ENCODE data around the gene L3MBTL4. TPM values are rescaled to one million over a fixed set of nuclear protein-coding genes. Genes with fewer than 3 reads are reported as not detected.

L3MBTL4 gene
- not detected in 2 replicates for total RNA-seq (2021)
- percentile 0 among the genes with signal in this experiment for Bru-seq, nascent RNA
- percentile 0 among the genes with signal in this experiment for BruChase-seq, experiment 1, labeled RNA remaining after a 2-hour chase
- BruChase-seq, experiment 2, labeled RNA remaining after a 6-hour chase: not detected
- long read RNA-seq: 0 reads

DNA sequence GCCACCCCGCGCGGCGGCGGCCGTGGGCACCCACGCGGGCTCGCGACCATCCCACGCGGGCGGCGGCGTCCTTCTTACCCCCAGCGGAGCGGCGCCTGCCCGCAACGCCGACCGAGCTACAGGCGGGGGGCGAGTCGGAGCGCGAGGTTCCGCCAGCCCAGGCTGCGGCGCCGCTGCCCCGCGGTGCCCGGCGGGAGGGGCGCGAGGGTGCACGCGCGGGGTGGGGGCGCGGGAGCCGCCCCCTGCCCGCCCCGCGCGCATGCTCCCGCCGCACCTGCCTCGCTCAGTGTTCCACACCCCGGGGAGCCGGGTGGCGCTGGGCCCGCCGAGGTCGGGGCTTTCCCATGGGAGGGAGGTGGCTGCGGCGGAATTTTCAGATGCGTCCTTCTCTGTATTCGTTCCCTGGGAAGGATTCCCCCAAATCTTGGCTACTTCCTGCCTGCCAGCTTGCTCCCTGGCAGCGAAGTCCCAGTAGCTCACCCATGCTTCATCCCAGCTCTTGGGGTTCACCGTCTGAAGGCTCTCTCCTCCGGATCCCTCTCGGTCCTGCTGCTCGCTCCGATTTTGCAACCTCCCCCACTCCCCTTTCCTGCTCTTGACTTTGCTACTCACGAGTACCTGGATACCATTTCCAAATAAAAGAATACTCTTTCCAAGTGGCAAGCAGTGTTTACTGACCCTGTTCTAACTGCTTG is at the start of gene L3MBTL4:
Gene L3MBTL4, minus strand, starts transcription at position 189 of the 695 bp plus-strand sequence. CDS start 103,286 bp downstream, outside the sequence.
- no peaks in the 10 kb centered on the region for H3K36me3 ChIP-seq (ENCODE audit: low read depth)
- no peak within 1 kb of the TSS for H3K4me2 ChIP-seq
- no peaks in the 10 kb centered on the region for H3F3A ChIP-seq (ENCODE audit: insufficient read depth, low read depth)
- ChIA-PET POLR2A (ENCODE audit: unreplicated experiment) (no interaction called here), CTCF (no interaction called here)
- TF ChIP-seq, protein P1, sequence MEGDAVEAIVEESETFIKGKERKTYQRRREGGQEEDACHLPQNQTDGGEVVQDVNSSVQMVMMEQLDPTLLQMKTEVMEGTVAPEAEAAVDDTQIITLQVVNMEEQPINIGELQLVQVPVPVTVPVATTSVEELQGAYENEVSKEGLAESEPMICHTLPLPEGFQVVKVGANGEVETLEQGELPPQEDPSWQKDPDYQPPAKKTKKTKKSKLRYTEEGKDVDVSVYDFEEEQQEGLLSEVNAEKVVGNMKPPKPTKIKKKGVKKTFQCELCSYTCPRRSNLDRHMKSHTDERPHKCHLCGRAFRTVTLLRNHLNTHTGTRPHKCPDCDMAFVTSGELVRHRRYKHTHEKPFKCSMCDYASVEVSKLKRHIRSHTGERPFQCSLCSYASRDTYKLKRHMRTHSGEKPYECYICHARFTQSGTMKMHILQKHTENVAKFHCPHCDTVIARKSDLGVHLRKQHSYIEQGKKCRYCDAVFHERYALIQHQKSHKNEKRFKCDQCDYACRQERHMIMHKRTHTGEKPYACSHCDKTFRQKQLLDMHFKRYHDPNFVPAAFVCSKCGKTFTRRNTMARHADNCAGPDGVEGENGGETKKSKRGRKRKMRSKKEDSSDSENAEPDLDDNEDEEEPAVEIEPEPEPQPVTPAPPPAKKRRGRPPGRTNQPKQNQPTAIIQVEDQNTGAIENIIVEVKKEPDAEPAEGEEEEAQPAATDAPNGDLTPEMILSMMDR (conservative IDR thresholded peaks at IDR 0.05): no peak
- TF ChIP-seq EZH2 (IDR thresholded peaks at IDR 0.05; ENCODE audit: low read depth): no peak
- intact Hi-C loops (cut with micrococcal nuclease; ENCODE audit: unreplicated experiment): no loop called here
- H3K9me2 ChIP-seq (ENCODE audit: insufficient read depth): no peaks in the 10 kb centered on the region; the same call in 1 of the 2 replicates
- H3K27ac ChIP-seq: no peak within 1 kb of the TSS
- H3K27me3 ChIP-seq (ENCODE audit: insufficient read depth, low read depth): peaks cover 19% of the 10 kb centered on the region; the same call in 1 of the 2 replicates
- no peaks in the 10 kb centered on the region for H4K20me1 ChIP-seq (ENCODE audit: insufficient read depth)
- no peaks in the 10 kb centered on the region for H3K4me1 ChIP-seq (replicated peaks; ENCODE audit: insufficient read depth)
- H3K4me3 ChIP-seq: no peak within 1 kb of the TSS
- DNase-seq: no peak
- H3K9me3 ChIP-seq (ENCODE audit: insufficient read depth, low read depth): no peaks in the 10 kb centered on the region
- H3K79me2 ChIP-seq (ENCODE audit: low read depth): no peaks in the 10 kb centered on the region
- BruUV-seq (replicated peaks): no TSS peak
- H2AFZ ChIP-seq: no peak within 1 kb of the TSS

DNA sequence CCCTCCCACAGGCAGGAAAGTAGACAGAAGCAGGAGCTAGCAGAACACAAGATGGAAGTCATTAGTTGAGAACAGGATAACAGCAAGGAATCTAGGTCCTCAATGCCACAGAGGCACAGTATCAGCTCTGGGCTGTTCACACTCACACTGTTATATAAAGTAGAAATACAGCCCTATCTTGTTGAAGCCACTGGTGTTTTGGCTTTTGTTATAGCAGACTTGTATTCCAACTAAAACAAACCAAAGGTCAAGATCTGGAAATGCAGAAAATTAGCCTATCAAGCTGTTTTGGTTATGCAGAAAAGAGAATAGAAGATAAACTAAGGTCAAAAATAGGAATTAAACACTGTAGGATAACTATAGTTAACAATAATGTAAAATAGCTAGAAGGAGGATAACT is 37.5 kb upstream of the L3MBTL4 start:
- no peaks in the 10 kb centered on the region for H3K4me1 ChIP-seq (replicated peaks; ENCODE audit: insufficient read depth)
- H2AFZ ChIP-seq: no peak overlapping the region
- H3K4me3 ChIP-seq: no peak overlapping the region
- no peaks in the 10 kb centered on the region for H3K36me3 ChIP-seq (ENCODE audit: low read depth)
- DNase-seq: no peak
- H3K9me3 ChIP-seq (ENCODE audit: insufficient read depth, low read depth): no peaks in the 10 kb centered on the region
- no TSS peak for BruUV-seq (replicated peaks)
- H4K20me1 ChIP-seq (ENCODE audit: insufficient read depth): no peaks in the 10 kb centered on the region
- H3K4me2 ChIP-seq: no peak overlapping the region
- ChIA-PET POLR2A (ENCODE audit: unreplicated experiment) (no interaction called here), CTCF (no interaction called here)
- intact Hi-C loops (cut with micrococcal nuclease; ENCODE audit: unreplicated experiment): no loop called here
- no peaks in the 10 kb centered on the region for H3K27me3 ChIP-seq (ENCODE audit: insufficient read depth, low read depth)
- no peaks in the 10 kb centered on the region for H3F3A ChIP-seq (ENCODE audit: insufficient read depth, low read depth)
- no peak for TF ChIP-seq EZH2 (IDR thresholded peaks at IDR 0.05; ENCODE audit: low read depth)
- TF ChIP-seq, protein P1 (conservative IDR thresholded peaks at IDR 0.05): no peak
- H3K79me2 ChIP-seq (ENCODE audit: low read depth): no peaks in the 10 kb centered on the region
- H3K27ac ChIP-seq: no peak overlapping the region
- H3K9me2 ChIP-seq (ENCODE audit: insufficient read depth): no peaks in the 10 kb centered on the region

DNA sequence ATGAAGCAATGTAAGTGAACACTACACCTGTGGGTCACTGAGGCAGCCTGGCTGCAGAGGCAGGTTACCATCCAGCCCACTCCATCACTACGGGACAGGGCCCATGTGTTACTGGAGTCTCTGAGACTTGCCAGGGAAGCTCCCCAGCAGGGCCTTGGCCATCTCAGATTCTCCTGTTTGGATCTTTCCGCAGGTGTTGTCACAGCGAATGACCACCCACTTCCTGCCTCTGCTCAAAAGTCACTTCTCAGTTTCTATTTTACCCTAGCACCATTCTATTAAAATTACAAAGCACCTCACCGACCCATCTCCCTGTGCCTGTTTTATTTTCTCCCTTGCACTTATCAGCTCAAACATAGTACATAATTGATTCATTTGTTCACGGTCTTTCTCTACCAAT is 34.5 kb upstream of the L3MBTL4 start:
- no peaks in the 10 kb centered on the region for H3K9me2 ChIP-seq (ENCODE audit: insufficient read depth)
- H3K27me3 ChIP-seq (ENCODE audit: insufficient read depth, low read depth): no peaks in the 10 kb centered on the region
- no peaks in the 10 kb centered on the region for H4K20me1 ChIP-seq (ENCODE audit: insufficient read depth)
- POLR2A ChIA-PET (ENCODE audit: unreplicated experiment): no interaction called here
- H3K36me3 ChIP-seq (ENCODE audit: low read depth): no peaks in the 10 kb centered on the region
- no peak for DNase-seq
- H3F3A ChIP-seq (ENCODE audit: insufficient read depth, low read depth): no peaks in the 10 kb centered on the region
- H3K27ac ChIP-seq: no peak overlapping the region
- H3K9me3 ChIP-seq (ENCODE audit: insufficient read depth, low read depth): no peaks in the 10 kb centered on the region
- H3K79me2 ChIP-seq (ENCODE audit: low read depth): no peaks in the 10 kb centered on the region
- H3K4me1 ChIP-seq (replicated peaks; ENCODE audit: insufficient read depth): no peaks in the 10 kb centered on the region
- TF ChIP-seq, protein P1 (conservative IDR thresholded peaks at IDR 0.05): no peak
- TF ChIP-seq EZH2 (IDR thresholded peaks at IDR 0.05; ENCODE audit: low read depth): no peak
- intact Hi-C loops (cut with micrococcal nuclease; ENCODE audit: unreplicated experiment): no loop called here
- BruUV-seq (replicated peaks): no TSS peak
- no peak overlapping the region for H3K4me2 ChIP-seq
- CTCF ChIA-PET: no interaction called here
- no peak overlapping the region for H2AFZ ChIP-seq
- H3K4me3 ChIP-seq: no peak overlapping the region
